ENCODE measurements around the gene ZNG1E. TPM values are rescaled to one million over a fixed set of nuclear protein-coding genes. Genes with fewer than 3 reads are reported as not detected.
"Not testable (repeated sequence)": the region's sequence is repeated elsewhere in the genome, so short reads cannot be mapped to it uniquely, and the experiment has no call there.

The ZNG1E gene
- total RNA-seq, 1 experiment from 2014 or later = 34.1 TPM

DNA sequence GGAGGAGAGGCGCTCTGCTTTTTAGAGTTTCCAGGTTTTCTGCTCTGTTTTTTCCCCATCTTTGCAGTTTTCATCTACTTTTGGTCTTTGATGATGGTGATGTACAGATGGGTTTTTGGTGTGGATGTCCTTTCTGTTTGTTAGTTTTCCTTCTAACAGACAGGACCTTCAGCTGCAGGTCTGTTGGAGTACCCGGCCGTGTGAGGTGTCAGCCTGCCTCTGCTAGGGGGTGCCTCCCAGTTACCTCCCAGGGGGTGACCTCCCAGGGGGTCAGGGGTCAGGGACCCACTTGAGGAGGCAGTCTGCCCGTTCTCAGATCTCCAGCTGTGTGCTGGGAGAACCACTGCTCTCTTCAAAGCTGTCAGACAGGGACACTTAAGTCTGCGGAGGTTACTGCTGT is 38.7 kb downstream of the ZNG1E start:
- H4K5ac ChIP-seq (ENCODE audit: insufficient read length, low read depth, low read length); H2BK5ac ChIP-seq (ENCODE audit: insufficient read length, low read length); H3K4me2 ChIP-seq (ENCODE audit: insufficient read depth, insufficient read length, low read length); H3K4me1 Mint-ChIP-seq; H3K18ac ChIP-seq (ENCODE audit: insufficient read length, low read depth, low read length); H2BK120ac ChIP-seq (ENCODE audit: low read depth, low read length, poor library complexity, severe bottlenecking); H3K9me3 ChIP-seq (ENCODE audit: control insufficient read depth, low read depth, low read length); H3K27me3 Mint-ChIP-seq (ENCODE audit: low read depth); H3K23me2 ChIP-seq (ENCODE audit: insufficient read length, low read depth, low read length, poor library complexity, severe bottlenecking); H3K27ac Mint-ChIP-seq; H4K8ac ChIP-seq (replicated peaks; ENCODE audit: insufficient read length, low read depth, low read length); H3K23ac ChIP-seq (ENCODE audit: insufficient read length, low read depth, low read length); H3T11ph ChIP-seq (ENCODE audit: low read length); H3K27me3 ChIP-seq (ENCODE audit: insufficient read depth, low read length); H3K4me1 ChIP-seq (ENCODE audit: insufficient read depth, low read length); H3K9ac ChIP-seq (ENCODE audit: extremely low read depth, insufficient read length, low read length); H3K14ac ChIP-seq (ENCODE audit: insufficient read depth, low read length); H2BK20ac ChIP-seq (ENCODE audit: low read depth, low read length, poor library complexity, severe bottlenecking); H2AFZ ChIP-seq (ENCODE audit: low read length); H3K79me1 ChIP-seq (ENCODE audit: insufficient read depth, low read depth, low read length, poor library complexity, severe bottlenecking); H2BK15ac ChIP-seq (ENCODE audit: low read depth, low read length); H3K36me3 Mint-ChIP-seq (ENCODE audit: insufficient read depth in 1 of 3, low read depth in 3 of 3); H3K4ac ChIP-seq (ENCODE audit: low read depth, low read length); H3K4me3 Mint-ChIP-seq; H3K56ac ChIP-seq (ENCODE audit: insufficient read length, low read depth, low read length); DNase-seq; H2BK12ac ChIP-seq (ENCODE audit: insufficient read length, low read depth, low read length); H2AK5ac ChIP-seq (ENCODE audit: insufficient read length, low read length); H4K20me1 ChIP-seq (ENCODE audit: control insufficient read depth, insufficient read depth, insufficient read length); H3K79me2 ChIP-seq (ENCODE audit: insufficient read depth, low read length); H3K27ac ChIP-seq (ENCODE audit: insufficient read length, low read depth, low read length); H3K9me3 Mint-ChIP-seq; H4K91ac ChIP-seq (ENCODE audit: insufficient read length, low read depth, low read length): not testable (repeated sequence)
- WGBS (ENCODE audit: extremely low coverage, insufficient read length, low lambda C conversion rate) = no CpG with 5 or more reads among the region's 5 CpGs

DNA sequence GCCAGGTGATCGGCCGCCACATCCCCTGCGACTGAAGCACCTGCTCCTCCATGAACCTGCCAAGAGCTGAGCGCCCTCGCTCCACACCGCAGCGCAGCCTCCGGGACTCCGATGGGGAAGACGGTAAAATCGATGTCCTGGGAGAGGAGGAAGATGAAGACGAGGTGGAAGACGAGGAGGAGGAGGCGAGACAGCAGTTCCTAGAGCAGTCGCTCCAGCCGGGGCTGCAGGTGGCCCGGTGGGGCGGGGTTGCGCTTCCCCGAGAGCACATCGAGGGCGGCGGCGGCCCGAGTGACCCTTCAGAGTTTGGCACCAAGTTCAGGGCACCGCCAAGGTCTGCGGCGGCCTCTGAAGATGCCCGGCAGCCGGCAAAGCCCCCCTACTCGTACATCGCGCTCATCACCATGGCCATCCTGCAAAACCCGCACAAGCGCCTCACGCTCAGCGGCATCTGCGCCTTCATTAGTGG is 61.4 kb downstream of the ZNG1E start, which contains the start of gene FOXD4L4:
Gene FOXD4L4 (plus strand): TSS at position 51 of the 469 bp plus-strand sequence. CDS start 0 bp downstream, at position 51.
- H2AK5ac ChIP-seq (ENCODE audit: insufficient read length, low read length); H3K4me1 Mint-ChIP-seq; H2BK20ac ChIP-seq (ENCODE audit: low read depth, low read length, poor library complexity, severe bottlenecking); H2AFZ ChIP-seq (ENCODE audit: low read length); H3K27ac ChIP-seq (ENCODE audit: insufficient read length, low read depth, low read length); H3K9ac ChIP-seq (ENCODE audit: extremely low read depth, insufficient read length, low read length); H4K91ac ChIP-seq (ENCODE audit: insufficient read length, low read depth, low read length); H3K4me2 ChIP-seq (ENCODE audit: insufficient read depth, insufficient read length, low read length); H3K9me3 Mint-ChIP-seq; H3K27ac Mint-ChIP-seq; H4K20me1 ChIP-seq (ENCODE audit: control insufficient read depth, insufficient read depth, insufficient read length); H3K23ac ChIP-seq (ENCODE audit: insufficient read length, low read depth, low read length); H2BK5ac ChIP-seq (ENCODE audit: insufficient read length, low read length); H2BK12ac ChIP-seq (ENCODE audit: insufficient read length, low read depth, low read length); H3K9me3 ChIP-seq (ENCODE audit: control insufficient read depth, low read depth, low read length); H3K36me3 Mint-ChIP-seq (ENCODE audit: insufficient read depth in 1 of 3, low read depth in 3 of 3); DNase-seq; H3K23me2 ChIP-seq (ENCODE audit: insufficient read length, low read depth, low read length, poor library complexity, severe bottlenecking); H3K79me1 ChIP-seq (ENCODE audit: insufficient read depth, low read depth, low read length, poor library complexity, severe bottlenecking); H3K14ac ChIP-seq (ENCODE audit: insufficient read depth, low read length); H3K4ac ChIP-seq (ENCODE audit: low read depth, low read length); H4K5ac ChIP-seq (ENCODE audit: insufficient read length, low read depth, low read length); H4K8ac ChIP-seq (replicated peaks; ENCODE audit: insufficient read length, low read depth, low read length); H3K27me3 ChIP-seq (ENCODE audit: insufficient read depth, low read length); H3K18ac ChIP-seq (ENCODE audit: insufficient read length, low read depth, low read length); H2BK120ac ChIP-seq (ENCODE audit: low read depth, low read length, poor library complexity, severe bottlenecking); H3K79me2 ChIP-seq (ENCODE audit: insufficient read depth, low read length); H3K4me1 ChIP-seq (ENCODE audit: insufficient read depth, low read length); H2BK15ac ChIP-seq (ENCODE audit: low read depth, low read length); H3T11ph ChIP-seq (ENCODE audit: low read length); H3K4me3 Mint-ChIP-seq; H3K56ac ChIP-seq (ENCODE audit: insufficient read length, low read depth, low read length): not testable (repeated sequence)
- no CpG with 5 or more reads among the region's 38 CpGs for WGBS (ENCODE audit: extremely low coverage, insufficient read length, low lambda C conversion rate)
- H3K27me3 Mint-ChIP-seq (ENCODE audit: low read depth) = peaks cover 31% of the 10 kb centered on the region
